Measurements from ENCODE around the gene CYREN.
"Not testable (repeated sequence)": the region's sequence is repeated elsewhere in the genome, so short reads cannot be mapped to it uniquely, and the experiment has no call there.

Gene CYREN, protein sequence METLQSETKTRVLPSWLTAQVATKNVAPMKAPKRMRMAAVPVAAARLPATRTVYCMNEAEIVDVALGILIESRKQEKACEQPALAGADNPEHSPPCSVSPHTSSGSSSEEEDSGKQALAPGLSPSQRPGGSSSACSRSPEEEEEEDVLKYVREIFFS
- 15.5 to 25.4 (median 21.3) reads per million in 4 donors for total RNA-seq

DNA sequence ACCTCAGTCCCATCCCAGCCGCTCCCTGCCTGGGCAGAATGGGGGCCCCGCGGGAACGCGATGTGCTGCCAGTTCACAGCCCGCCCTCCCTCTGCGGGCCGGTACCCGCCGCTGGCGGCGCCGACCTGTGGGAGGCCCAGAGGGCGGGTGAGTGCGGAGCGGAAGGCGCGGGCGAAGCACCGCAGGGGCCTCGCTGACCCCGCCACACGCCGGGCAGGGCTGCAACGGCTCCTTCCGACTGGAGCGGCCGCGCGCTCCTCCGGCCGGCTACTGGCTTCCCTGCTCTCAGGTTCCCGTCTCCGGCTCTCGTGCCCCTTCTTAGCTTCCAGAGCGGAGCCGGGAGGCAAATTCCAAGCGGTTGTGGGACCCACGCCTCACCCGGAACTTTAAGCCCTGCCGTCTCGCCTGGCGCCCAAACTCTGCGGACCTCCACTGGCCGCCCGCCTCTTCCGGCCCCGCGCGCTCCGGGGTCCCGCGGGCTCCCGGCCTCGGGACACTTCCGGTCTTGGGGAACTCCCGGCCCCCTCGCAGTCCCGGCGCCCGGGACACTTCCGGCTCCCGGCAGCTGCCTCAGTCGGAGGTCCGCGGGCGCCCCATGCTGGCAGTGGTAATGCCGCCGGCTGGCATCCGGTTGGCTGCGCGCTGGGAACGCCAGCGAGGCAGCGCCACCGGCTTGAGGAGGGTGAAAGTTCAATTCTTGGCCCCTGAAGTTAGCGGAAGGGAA is at the start of gene CYREN:
Gene CYREN (minus strand): TSS at position 434 of the 724 bp plus-strand sequence. CDS start 1,785 bp downstream, outside the sequence.
- peak; percentile 81 to 93 (median 86) for DNase-seq

DNA sequence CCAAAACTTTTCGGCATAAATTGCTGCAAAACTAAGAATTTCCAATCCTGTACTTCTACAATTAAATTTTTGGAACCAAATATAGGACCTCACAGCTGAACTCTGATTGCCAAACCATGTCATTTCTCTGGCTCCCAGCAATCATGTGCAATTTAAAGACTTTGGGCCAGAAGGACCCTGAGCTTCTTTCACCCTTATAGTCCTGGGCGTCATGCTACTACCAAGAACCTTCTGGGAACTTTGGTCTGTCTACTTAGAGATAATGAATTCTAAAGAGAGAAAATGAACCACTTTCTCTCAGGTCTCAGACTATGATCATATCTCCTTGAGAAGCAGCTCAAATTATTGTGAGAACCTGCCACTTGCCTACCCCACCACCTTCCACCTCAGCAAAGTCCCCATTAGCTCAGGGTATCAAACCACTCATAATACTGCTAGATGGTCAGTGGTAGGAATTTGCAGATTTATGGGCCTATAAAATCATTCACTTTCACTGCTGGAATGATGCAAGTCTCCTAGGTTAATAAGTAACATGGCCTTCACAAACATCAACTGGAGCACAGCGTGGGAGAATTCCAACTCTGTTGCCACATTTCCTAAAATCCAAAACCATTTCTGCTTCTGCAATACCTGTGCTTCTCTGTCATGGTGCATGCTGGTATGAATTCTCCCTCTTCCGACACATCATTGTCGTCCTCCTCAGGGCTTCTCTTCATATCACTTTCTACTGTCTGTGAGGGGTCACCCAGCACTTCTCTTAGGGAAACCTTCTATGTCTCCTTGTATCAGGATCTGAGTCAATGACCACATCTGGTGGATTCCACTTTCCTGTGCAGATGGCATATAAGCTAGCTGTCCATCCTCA is 47.4 kb upstream of the CYREN start:
- DNase-seq: no peak

DNA sequence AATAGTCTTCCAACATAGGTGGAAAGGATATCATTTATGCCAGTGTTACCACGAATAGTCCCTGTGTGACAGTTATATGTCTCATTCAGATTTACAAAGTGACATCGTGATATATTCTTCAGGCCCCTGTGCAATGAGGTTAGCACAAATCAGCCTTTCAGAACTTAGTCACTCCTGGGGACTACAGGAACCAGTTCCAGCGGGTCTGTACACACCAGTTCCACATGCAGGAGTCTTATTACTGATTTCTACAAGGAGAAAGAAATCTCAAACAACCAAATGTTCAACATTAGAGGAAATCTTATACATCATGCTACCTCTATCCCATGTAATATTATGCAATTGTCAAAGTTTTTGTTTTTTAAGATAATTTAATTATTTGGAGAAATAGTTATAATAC is 45.2 kb upstream of the CYREN start:
- no peak for DNase-seq

DNA sequence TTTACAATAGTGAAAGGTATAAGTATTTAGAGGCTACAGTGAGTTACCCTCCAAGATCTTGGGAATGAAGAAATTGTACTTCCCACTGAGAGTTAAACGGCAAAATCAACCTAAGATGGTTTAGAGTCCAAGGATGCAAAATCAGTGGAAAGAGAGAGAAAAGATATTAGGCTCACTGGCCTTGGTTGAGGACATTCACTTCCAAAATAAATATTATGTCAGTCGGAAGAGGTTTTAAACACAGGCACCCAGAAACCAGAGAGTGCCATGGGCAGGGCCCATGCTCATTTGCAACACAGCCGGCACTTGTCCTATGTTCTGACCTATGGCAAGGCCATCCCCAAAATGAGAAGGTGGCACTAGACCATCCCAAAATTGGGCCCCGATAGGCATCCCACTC is 44.7 kb upstream of the CYREN start:
- no peak for DNase-seq

DNA sequence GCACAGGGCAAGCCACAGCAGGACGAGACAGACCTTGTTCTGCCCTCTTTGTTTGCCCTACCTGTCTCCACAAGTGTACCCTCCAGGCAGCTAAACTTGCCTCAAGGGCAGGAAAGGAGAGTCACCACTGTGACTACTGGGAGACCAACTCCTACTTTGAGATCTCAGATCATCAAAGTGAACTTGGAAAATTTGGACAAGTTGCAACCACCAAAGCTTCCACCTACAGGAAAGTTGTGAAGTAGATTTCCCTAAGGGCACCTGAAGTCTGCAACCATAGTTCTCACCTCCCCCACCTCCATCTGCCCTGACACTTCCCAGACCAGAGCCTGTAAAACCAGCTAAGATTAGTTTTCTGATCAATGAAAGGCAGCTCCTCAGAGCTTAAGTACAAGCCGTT is 43.3 kb upstream of the CYREN start:
- no peak for DNase-seq

DNA sequence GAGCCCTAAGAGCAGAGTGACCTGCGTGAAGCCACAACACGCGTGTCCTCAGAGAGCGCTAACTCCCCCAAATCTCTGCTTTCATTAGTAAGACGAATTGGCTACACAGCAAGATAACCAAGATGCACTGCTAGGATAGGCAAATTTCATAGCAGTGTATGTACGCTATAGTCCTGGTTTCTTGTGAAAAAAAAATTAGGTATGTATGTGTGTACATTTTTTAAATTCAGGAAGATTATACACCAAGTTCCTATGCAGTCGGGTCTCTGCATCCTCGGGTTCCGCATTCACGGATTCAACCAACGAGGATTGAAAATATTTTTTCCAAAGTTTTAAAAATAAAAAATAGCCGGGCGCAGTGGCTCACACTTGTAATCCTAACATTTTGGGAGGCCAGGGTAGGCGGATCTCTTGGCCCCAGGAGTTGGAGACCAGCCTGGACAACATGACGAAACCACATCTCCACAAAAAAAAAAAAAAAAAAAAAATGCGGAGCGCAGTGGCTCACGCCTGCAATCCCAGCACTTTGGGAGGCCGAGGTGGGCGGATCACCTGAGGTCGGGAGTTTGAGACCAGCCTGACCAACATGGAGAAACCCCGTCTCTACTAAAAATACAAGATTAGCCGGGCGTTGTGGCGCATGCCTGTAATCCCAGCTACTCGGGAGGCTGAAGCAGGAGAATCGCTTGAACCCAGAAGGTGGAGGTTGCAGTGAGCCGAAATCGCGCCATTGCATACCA is 41.6 kb upstream of the CYREN start:
- DNase-seq: not testable (repeated sequence)

DNA sequence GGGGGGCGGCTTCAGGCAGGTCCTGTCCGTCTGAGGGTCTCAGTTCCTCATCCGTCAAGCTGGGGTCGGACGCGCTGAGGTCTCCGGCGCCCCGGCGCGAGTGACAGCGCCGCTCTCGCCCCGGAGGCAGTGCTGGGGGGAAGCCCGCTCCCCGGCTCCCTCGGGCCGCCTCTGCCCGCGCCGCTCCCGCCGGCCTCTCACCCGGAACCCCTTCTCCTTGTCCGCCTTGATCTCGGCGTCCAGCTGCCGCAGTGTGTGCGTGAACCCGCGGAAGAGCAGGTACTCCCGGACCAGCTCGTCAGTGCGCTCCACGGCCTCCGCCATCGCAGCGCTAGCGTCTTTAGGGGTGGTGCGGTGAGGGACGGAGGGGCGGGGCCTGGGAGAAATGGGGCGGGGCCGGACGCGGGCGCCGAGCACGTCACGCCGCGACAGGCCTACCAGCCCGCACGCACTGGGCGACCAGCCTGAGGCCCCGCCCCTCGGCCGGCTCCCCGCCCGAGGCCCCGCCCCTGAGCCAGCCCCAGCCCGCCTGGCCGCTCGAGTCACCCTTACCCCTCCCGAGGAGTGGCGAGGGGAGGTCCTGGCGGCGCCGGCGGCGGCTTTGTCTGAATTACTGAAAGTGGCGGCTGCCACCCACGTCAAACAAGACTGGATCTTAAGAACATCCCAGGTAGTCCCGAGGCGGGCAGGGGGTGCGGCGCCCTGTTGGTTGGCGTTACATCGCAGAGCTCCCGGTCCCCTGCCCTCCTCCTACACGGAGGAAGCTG is 40.9 kb upstream of the CYREN start, which contains the start of gene WDR91:
Gene WDR91 (minus strand): TSS at position 348 of the 767 bp plus-strand sequence. CDS start 24 bp downstream, at position 324.
- peak; percentile 94 to 99 (median 96) for DNase-seq

DNA sequence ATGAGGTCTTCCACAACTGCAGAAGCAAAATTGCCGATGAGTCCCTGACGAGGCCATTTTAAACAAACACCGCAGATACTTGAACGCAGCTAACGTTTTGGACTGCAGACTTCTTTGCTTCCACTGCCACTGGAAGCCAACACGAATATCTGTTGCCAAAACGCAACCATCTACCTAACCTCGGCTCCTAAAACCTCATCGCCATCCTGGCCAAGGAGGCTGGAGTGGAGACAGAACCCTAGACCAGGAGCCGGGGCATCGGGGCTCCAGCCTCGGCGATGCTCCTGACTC is 40.3 kb upstream of the CYREN start:
- peak in 1 of 5 donors; percentile 35 for DNase-seq

DNA sequence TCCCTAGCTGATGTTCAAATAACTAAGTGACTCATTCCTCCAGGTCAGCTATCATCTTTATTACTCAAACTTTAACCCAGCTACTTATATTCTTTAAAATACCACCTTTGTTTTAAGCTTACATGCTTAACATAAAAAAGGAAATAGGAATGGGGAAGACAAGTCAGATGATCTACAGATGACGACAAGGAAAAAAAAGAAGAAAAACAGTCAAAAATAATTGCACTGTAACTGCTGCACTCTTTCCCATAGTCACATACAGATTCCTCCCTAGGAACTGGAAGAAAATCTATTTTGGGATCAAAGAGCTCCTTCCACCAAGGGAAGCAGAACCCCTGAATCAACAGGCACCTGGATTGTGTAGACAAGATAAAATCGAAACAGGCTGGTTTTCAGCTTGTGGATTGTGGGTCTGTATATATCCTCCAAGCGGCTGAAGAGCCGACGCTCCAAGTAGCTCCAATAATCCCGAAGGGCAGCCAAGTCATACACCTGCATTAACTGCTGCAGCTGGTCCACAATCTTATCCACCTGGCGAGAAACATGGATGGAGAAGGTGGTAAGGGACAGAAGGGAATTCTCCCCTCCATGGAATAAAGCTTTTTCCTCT is 38.8 kb upstream of the CYREN start:
- no peak for DNase-seq

DNA sequence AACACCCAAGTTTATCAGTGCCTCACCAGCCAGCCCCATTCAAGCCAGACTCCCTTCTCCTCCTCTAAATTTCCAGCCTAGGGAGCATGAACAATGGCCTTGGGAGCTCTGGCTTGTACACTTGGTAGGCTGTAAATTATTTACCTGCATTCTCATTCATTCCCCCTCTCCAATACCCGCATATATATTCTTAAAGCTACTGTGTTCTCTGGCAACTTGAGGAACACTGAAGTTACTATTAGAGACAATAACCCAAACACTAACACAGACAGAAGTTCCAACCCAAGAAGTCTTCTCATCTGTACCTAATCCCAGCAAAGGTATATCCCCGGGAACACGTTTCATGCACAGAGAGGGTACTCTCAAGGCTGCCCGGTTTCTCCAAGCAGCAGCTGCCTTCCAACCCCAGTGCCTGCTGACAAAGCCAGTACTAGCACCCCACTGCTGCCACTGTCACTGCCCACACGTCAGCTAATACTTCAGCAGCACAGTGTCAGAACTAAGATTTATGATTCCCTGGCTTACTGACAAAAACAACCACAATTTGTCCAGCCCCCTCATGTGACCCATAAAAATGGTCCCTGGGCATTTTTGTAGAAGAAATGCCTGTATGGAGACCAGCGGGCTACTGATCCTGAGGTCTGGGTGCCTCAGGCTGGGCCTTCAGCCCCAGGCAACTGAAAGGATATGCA is 37.7 kb upstream of the CYREN start:
- no peak for DNase-seq

DNA sequence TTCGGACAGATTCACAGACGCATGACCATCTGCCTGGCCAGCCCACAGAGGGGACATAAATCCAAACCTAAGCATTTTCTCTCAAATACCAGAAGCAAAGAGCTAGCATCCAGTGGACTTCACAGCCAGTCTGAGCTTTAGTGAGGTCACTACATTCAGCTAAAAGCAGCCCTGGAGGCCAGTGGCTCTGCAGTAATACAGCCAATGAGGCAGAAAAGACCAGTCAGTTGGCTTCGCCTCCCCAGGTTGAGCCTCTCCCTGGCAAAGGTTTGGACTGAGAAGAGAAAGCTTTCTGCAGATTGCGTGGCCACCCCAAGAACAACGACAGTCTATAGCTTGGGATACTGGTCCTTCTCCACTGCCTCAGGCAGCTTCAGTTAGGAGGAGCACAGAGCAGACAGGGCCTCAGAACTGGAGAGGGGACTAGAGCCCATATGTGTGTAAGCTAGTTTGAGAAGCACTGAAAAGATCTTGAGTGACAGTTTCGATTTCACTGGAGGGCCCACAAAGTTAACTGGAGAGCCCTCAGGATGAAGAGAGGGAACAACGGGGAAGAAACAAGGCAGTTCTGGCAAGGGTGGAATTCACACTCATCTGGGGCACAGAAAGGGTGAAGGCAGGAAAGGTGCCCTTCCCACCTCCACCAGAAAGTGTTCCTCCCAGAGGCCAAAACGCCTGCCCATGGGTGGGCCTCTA is 37.0 kb upstream of the CYREN start:
- DNase-seq: no peak

DNA sequence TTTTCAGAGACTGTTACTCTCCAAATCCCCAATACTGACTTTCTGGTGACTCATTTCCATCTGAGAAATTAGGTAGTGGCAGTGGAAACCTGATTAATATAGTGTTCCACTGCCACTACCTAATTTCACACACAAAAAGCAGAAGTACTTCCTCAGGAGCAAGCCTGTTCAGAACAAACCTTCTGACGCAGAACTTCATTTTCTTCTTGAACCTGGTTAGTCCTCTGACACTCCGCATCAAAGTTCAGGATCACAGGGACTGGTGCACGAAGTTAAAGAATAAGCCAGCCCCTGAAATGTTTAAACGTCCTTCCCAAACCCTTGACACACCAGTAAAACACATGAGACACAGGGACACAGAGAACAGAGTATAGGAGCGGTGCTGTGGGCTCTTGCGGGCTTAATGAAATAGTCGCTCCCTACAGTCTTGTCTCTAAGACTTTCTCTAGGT is 36.5 kb upstream of the CYREN start:
- DNase-seq: peak in 1 of 5 donors; percentile 12

DNA sequence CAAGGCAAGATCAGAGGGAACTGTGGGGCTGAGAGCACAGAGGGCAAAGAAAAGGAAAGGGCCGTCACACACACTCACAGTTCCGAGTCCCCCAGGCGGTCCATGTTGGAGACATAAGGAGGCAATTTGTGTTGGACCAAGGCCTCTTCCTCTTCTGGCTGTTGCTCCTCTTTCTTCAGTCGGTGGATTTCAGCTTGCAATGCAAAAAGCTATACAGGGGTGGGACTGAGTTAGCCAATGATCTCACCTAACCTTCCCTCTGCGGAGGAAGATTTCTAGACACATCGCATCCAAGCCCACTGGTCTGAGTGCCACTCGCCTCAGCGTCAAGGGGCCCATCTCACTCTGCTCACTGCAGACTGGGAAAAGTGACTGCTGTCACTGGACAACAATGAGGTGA is 35.3 kb upstream of the CYREN start:
- no peak for DNase-seq

DNA sequence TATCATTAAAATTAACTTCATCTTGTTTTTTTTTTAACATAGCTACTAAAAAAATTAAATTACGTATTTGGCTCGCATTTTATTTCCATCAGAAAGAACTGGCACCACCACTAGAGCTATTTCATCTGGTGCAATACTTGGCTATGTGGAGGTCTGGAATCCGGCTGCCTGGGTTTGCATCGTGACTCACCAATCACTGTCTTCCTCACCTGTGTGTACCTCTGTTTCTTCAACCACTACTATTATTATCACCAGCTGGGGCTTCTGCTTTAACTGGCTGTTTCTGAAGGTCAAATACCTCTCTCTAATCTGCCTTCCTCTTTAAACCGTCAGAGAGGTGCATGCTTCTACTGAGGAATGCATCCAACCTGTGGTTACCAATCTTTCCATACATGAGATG is 34.4 kb upstream of the CYREN start:
- no peak for DNase-seq

DNA sequence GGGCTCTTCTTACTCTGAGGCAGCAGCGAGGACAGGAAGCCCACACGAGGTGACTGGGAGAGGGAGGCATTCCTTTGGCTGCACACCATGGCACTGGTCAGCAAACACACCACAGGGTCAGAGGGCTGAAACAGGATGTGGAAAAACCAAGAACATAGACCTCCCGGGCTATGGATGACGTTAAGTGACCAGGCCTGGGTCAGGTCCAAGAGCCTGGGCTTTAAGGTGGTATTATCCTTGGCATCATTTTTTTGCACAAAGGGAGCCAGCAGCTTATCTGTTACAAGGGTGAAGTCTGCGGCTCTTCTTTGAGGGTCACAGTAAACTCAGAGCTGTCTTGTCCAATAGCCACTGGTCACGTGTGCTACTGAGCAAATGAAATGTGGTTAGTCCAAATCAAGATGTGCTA is 33.8 kb upstream of the CYREN start:
- DNase-seq: no peak

DNA sequence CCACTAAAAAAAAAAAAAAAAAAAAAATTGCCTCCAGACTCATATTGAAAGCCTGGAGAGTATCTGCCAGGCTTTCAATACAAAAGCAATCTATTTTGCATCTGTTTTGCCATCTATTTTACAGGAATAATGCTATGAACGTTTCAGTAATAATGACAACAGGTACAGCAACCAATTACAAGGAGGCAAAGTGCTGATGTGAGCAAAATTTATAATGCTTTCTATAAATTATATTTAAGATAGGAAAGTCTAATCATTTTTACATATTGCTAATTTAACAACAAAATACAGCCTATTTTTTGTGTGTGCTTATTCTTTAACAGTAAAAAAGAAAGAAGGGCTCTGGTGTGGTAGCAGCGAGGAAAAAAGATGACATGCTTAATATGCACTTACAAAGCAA is 30.8 kb upstream of the CYREN start:
- DNase-seq: no peak

DNA sequence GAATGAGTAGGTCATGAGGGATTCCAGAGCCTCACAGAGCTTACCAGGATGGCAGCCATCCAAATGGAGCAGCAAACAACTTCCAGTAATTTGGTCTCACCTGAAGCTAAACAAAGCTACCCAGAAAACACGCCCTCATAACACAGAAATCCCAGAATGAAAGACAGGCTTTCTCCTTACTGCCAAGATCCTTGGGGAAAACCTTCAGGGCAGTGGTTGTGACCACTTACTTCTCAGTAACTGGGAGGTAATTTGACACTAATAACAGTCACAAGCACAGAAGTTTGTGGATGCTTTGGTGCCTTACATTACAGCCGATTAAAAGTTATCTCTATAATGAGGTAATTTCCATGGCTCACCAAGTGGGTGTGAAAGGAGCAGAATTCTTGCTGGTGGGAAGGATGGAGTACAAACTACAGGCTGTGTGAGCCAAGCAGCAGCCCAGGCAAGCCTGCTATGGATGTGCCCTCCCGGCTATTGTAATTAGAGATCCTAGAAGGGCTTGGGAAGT is 30.4 kb upstream of the CYREN start:
- DNase-seq: no peak

DNA sequence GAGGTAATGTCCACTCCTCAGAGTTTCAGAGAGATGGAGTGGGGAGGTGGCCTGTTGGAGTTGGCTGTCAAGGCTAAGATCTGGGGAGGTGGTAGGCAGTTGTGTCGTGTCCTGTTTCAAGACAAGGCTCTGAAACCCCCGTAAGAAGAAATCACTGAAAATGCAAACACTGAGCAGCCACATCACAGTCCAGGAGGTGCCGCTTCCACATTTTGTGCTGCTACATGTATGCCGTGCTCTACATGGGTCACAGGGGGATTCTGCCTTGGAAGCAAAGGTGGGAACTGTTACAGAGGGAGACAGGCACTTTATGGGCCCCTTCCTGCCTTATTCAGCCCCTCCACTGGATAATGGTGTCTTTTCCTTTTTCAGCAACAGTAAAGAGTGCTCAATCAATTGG is 28.9 kb upstream of the CYREN start:
- DNase-seq: no peak

DNA sequence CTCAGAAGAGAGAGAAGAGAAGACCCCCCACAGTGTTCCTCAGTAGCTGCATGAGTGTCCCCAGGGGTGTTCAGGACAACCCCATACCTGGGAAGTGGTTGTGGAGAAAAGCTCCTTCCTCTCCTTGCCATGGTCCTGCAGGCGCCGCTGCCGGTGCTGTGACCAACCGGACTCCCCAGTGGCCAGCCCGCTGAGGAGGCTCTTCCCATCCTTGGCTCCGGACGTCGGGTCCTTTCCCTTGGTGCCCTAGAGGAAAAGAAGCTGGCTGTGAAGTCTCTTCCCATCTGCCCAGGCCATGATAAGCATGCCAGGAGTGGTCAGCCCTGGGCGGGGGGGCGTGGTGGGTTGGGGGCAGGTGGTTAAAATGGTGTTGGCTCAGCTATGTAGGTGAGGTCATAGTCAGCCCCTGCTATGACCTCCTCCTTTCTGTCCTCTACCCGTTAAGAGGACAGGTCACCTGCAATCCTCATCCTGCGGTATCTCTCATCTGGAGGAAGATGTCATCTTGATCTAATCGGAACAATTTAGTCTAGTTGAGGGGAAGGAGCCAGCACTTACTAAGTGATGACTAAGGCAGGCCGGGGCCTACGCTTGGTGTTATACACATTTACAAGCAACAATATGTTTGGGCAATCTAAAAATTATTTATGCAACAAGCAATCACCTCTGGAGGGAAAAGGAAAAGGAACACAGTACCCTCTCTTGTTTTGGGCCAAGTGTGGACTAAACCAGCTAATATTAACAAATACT is 27.6 kb upstream of the CYREN start:
- DNase-seq: no peak
